GM19397 (cell line): ENCODE measurements around the gene PIP5K1B.
"Not testable (repeated sequence)": the region's sequence is repeated elsewhere in the genome, so short reads cannot be mapped to it uniquely, and the experiment has no call there.

ENCODE experiments used
- ATAC-seq: cut with Tn5 transposase; IDR thresholded peaks from one replicate; pipeline ENCODE4 v1.9.1; 2021; ENCODE audit warnings: mild to moderate bottlenecking, moderate library complexity; ENCODE audit not compliant: unreplicated experiment

Gene PIP5K1B, protein sequence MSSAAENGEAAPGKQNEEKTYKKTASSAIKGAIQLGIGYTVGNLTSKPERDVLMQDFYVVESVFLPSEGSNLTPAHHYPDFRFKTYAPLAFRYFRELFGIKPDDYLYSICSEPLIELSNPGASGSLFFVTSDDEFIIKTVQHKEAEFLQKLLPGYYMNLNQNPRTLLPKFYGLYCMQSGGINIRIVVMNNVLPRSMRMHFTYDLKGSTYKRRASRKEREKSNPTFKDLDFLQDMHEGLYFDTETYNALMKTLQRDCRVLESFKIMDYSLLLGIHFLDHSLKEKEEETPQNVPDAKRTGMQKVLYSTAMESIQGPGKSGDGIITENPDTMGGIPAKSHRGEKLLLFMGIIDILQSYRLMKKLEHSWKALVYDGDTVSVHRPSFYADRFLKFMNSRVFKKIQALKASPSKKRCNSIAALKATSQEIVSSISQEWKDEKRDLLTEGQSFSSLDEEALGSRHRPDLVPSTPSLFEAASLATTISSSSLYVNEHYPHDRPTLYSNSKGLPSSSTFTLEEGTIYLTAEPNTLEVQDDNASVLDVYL

DNA sequence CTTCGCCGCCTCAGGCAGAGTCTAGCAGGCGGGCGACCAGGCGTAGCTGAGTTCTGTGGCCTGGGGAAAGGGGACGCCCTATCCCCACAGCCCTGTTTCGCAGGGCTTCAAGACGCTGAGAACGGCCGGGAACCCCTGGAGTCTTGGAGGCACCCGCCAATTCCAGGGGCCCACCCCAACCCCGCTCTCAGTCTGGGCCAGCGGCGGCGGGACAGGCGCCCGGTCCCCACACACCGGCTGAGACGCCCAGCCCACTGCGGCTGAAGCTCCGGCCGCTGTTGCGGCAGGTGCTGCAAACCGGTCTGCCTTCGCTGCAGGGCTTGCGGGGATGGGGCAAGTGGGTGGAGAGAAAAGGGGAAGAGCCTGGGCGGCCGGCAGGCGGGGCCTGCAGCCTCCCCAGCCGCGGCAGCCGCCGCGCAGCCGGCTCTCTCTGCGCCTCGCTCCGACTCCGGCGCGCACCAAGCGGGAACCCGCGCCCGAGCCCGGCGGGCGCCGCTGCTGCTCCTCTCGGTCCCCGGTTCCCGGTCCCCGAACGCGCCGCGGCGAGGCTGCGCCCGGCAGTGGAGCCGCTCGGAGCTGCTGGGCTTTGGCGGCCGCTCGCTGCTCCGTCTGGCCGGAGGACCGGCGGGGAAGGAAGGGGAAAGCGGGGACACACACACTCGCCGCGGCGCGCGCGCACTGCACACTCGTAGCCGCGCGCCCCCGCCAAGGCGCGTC lies at the start of gene PIP5K1B:
Gene PIP5K1B (plus strand): TSS at position 427 of the 717 bp plus-strand sequence. CDS start 117,375 bp downstream, outside the sequence.
- peak; percentile 82 for ATAC-seq

GRCh38 chr9:68664036-68664435 lies 41.0 kb upstream of the PIP5K1B start:
- ATAC-seq: no peak

DNA sequence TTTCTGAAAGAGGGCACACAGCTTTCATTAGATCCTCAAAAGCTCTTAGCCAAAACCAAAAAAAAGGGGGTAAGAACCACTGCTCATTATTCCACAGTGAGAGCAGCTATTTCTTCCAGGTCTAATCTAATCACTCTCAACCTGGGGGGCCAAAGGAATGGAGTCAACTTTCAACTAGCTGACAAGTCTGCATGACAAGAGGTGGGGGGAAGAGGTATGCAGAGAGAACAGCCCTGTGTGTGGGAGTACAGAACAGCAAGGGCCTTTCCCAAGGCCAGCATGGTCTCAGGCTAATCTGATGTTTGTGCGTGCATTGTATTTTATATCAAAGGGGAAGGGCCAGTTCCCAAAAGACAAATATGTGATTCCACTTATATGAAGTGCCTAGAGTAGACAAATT lies 36.9 kb upstream of the PIP5K1B start:
- ATAC-seq: no peak

DNA sequence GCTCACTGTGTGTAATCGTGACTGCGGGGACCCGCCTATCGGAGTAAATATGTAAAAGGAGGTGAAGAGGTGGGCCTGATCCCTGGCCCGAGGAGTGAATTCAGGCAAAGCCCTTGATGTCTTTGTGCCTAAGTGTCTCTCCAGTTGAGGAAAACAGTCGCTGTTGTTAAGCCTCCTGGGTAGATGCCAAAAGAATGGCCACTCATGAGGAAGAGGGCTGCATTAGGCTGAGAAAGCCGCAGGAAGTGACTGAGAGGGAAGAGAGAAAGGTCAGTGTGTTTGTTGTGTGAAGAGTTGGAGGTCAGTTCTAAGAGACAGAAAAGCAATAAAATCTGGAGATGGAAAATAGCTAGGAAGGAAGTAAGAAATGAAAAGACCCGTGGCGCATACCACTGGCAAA lies 35.8 kb upstream of the PIP5K1B start:
- ATAC-seq: no peak

GRCh38 chr9:68672215-68672614 lies 32.8 kb upstream of the PIP5K1B start:
- peak; percentile 68 for ATAC-seq

DNA sequence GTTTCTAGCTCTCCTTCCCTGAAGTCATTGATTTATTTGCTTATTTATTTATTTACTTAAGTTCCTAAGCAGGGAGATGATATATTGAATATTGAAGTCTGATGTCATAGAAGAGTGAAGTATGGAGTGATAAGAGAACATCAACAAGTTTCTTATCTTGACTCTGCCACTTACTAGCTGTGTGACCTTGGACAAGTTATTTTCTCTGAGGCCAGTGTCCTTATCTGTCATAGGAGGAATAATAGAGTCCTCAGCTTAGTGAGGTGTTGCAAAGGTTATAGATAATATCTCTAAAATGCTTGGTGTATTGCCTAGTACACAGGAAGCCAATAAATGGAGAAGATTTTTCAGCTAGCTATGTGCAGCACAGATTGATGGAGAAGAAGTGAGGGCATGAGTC lies 32.4 kb upstream of the PIP5K1B start:
- no peak for ATAC-seq

GRCh38 chr9:68678430-68678829 lies 26.6 kb upstream of the PIP5K1B start:
- ATAC-seq: no peak

DNA sequence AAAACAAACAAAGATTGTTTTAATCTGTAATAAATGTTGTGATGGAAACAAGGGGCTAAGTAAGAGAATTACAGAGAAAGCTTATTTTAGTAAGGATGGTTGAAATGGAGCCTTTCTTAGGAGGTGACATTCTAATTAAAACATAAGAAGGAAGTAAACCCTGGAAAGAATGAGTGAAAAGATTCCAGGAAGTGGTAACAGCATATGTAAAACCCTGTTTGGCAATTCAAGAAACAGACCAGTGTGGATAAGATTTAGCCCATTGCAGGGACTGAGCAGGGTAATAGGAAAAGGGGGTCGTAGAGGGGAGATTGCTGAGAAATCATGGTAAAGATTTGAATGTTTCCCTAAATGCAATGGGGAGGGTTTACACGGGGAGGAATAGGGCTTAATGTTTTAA lies 21.6 kb upstream of the PIP5K1B start:
- ATAC-seq: no peak

DNA sequence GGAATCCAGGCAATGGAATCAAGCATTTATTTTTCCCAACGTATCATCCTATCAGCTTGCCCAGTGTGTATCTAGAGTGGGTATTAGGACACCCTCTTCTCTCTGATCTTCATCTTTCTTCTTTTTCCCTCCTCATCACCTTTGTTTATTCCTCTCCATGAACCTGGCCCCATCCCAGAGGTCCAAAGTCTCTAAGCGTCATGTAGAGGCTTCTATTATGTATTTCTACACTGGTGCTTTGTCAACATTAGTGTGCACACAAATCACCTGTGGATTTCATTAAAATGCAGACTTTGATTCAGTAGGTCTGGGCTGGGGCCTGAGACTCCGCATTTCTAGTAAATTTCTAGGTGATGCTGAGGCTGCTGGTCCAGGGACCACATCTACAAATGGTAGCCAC lies 19.8 kb upstream of the PIP5K1B start:
- no peak for ATAC-seq

DNA sequence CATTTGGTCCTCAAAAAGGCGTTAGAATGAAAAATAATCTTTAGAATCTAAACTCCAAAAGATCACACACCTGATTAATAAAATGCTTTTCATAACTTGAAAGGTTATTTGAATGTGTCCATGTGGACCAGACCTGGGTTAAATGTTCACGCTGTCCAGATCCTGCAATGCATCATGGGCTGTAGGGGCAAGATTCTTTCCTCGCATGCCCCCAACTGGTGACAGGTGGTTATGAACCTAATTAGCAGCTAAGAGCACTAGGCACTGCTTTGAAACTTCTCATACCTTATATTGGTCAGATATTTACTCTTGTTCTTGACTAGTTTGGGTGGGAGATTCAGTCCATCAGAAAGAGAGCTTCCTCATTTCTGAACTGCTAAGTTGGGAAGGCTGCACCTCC lies 19.3 kb upstream of the PIP5K1B start:
- ATAC-seq: peak; percentile 81

DNA sequence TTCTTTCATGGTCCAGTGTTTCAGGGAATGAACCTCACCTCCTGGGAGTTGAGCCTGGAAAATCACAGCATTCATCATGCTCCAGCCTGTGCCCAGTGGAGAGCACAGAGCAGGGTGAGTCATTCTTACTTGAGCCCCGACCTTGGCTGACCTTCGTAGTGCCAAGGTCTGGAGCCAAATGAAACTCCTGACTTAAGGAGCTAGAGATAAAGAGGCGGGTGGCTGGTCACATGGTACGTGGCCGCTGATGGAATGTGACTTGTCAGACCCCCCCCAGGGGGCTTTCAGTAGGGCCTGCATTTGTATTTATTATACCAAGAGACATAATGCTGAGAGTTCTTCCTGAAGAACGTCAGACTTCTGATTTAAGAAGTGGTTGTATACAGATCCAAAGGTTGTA lies 15.0 kb upstream of the PIP5K1B start:
- ATAC-seq: no peak

GRCh38 chr9:68692519-68692918 lies 12.5 kb upstream of the PIP5K1B start:
- ATAC-seq: no peak

GRCh38 chr9:68694125-68694524 lies 10.9 kb upstream of the PIP5K1B start:
- ATAC-seq: no peak

DNA sequence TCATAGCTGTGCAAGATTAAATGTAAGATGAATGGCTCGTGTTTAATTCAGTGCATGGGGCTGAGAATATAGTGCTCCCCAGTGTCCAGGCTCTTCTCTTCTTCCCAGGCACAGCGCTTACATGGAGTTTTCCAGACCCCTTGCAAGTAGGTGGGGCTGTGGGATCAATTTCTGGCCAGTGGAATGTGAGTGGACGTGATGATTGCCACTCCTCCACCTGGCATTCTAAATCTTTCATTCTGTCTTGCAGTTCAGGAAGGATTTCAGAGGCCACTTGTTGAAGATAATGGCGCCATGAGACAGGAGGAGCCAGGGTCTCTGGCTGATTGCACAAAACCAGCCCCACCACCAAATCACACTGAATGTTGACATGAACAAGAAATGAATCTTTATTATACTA lies 7.2 kb upstream of the PIP5K1B start:
- no peak for ATAC-seq

DNA sequence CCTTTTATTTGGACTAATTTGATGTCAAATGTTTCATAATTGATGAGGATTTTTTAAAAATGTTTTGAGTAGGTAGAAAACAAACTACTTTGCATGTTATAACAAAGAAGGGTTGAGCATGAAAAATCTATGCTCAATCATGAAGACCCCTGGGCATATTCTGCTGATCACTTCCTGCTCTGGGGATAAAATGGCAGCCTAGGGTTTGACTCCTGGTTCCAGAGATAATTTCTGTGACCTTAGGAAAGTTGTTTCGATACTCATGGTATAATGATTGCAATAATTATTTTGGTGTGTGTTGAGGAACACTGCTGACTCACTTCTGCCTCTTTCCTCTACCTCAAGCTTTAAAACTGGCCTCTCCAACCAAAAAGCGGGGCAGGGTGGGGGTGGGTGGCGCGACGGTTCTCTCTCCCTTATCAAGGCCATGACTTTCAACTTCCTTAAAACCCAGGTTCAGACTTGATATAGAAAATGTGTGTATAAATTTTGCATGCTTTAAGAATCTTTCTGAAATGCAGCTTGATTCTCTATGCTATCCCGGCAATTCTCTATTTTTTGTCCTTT lies 6.0 kb upstream of the PIP5K1B start:
- ATAC-seq: no peak

- ATAC-seq: not testable (repeated sequence)
Measured at GRCh38 chr9:68699625-68700024, 5.4 kb upstream of the PIP5K1B start.

GRCh38 chr9:68702493-68702892 lies 2.5 kb upstream of the PIP5K1B start:
- ATAC-seq: no peak

DNA sequence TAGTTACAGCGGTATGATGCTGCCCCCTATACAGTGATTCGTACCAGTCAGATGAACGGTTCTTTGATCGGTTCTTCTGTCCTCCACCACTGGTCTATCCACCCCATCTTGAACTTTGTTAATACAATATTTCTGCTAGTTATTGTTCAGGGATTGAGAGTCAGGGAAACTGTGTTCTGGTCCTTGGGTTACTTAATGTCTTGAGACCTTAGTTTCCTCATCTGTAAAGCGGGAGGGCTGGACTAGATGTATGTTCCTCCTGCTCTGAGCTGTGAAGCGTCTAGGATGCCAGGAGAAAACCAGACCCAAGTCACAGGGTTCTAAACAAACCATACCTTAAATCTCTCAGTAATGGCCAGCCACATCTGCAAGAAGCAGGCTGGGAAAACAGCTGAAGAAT lies 1.4 kb upstream of the PIP5K1B start:
- no peak for ATAC-seq

GRCh38 chr9:68704498-68704813 lies 584 bp upstream of the PIP5K1B start:
- ATAC-seq: no peak

DNA sequence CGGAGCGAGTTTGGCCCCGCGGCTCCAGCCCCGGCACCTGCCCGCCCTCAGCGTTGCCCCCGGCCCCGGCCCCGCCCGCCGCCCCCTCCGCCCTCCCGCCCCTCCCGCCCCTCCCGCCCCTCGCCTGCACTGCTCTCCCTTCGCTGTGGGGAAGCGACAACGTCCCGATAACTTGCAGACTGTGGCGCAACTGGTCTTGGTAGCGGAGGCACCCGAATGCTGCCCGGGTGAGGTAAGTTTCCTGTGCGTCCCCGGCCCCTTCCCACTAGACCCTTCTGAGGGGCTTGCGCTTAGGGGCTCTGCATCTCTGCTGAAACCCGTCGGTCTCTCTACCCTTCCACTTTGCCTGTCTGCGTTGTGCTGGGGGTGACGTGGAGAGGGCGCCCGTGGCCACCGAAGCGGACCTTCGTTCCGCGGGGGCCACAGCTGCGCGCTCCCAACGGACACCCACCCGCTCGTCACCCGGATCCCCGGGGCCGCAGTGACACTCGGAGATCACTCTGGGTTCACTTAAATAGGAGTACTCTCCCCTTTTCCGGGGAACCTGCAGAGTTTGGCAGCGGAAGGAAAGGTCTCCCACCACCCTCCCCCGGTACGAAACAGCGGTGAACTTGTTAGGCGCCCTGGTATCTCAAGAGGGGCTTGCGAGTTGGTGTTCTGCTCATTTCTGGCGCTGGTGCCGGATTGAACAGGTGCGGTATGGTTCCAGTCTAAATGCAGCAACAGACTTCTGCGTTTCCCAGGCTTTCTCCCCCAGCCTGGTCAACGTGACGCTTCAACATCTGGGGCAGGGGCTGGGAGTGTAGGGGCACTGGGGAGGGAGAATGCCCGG lies 707 bp downstream of the PIP5K1B start:
- peak; percentile 11 for ATAC-seq
